ENCODE measurements around the gene LRRC8D.
"Not testable (repeated sequence)": the region's sequence is repeated elsewhere in the genome, so short reads cannot be mapped to it uniquely, and the experiment has no call there.

LRRC8D gene

DNA sequence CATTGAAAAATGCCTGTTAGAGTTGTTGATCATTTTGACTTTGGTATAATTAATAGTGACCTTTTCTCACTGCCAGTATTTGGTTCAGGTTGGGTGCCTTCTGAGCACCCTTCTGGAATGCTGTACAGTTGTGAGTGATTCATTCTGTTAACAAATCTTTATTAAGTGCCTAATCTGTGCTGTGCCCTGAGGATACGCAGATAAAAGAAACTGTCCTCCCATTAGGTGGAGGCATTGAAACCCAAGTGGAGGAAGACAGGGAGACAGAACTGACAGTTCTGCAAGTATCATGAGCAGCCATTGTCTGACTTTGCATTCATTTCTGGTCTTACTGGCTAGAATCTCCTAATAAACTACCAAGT lies 97.9 kb downstream of the LRRC8D start:
- DNase-seq, result no peak

DNA sequence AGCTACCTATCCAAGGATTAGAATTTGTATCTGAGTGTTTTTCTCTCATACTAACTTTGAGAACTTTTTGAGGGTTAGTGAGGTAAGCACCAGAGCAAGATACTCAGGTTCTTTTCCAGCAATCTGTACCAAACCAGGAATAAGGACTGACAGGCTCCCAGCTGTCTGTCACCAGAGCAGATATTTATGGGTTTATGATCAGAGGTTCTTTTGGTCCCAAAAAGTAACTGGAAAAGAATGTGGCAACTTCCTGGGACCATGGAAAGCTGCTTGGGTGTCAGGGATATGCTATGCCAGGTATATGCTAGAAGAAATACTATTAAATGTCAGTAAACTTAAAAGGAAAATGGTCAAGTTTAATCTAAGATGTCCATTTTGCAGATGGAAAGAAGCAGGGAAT lies 98.3 kb downstream of the LRRC8D start:
- DNase-seq, result no peak

- no peak for DNase-seq
Observed at GRCh38 chr1:89922911-89923310, 102.1 kb downstream of the LRRC8D start.

DNA sequence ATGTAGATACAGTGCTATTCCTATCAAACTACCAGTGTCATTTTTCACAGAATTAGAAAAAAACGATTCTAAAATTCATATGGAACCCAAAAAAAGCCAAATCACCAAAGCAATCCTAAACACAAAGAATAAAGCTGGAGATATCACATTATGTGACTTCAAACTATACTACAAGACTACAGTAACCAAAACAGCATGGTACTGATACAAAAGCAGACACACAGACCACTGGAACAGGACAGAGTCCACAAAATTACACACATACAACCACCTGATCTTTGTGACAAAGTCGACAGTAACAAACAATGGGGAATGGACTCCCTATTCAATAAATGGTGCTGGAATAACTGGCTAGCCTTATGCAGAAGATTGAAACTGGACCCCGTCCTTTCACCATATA lies 102.7 kb downstream of the LRRC8D start:
- DNase-seq, result no peak

DNA sequence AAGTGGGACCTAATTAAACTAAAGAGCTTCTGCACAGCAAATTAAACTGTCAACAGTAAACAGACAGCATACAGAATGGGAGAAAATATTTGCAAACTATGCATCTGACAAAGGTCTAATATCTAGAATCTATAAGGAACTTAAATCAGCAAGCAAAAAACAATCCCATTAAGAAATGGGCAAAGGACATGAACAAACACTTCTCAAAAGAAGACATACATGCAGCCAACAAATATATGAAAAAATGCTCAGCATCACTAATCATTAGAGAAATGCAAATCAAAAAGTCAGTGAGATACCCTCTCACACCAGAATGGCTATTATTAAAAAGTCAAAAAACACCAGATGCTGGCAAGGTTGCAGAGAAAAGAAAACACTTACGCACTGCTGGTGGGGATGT lies 103.2 kb downstream of the LRRC8D start:
- not testable (repeated sequence) for DNase-seq

- no peak for DNase-seq
Observed at GRCh38 chr1:89927049-89927448, 106.2 kb downstream of the LRRC8D start.

- DNase-seq, result no peak
Observed at GRCh38 chr1:89927478-89927877, 106.6 kb downstream of the LRRC8D start.

- no peak for DNase-seq
Observed at GRCh38 chr1:89928506-89928905, 107.7 kb downstream of the LRRC8D start.

GRCh38 chr1:89929467-89930063 lies 108.7 kb downstream of the LRRC8D start:
- DNase-seq, result no peak

GRCh38 chr1:89930579-89930978 lies 109.7 kb downstream of the LRRC8D start:
- no peak for DNase-seq

- DNase-seq, result no peak
Observed at GRCh38 chr1:89931964-89932363, 111.1 kb downstream of the LRRC8D start.

DNA sequence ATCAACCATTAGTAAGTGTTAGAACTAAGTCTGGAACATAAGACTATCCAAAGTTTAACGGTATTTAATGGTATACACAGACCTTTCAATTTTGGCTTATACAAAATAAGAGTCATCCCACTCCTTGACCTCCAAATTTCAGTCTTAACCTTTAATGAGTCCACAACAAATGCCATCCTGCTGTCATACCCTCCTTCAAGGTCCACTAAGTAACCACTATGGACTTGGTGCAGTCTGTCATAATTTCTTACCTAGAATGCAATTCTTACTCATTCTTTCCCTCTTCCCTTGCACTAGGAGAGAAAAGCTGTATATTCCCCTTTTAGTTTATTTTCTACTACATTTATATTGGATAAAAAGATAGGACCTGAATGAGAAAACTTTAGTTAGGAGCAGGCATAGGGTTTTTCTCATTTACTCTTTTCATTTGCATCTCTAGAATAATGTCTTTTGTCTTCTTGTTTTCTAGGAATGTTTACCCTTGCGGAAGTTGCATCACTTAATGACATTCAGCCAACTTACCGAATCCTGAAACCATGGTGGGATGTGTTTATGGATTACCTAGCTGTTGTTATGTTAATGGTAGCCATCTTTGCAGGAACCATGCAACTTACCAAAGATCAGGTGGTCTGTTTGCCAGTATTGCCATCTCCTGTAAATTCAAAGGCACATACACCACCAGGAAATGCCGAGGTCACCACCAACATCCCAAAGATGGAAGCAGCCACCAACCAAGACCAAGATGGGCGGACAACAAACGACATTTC lies 111.9 kb downstream of the LRRC8D start:
- DNase-seq, result no peak

GRCh38 chr1:89934461-89934860 lies 113.6 kb downstream of the LRRC8D start:
- DNase-seq, result no peak

- no peak for DNase-seq
Observed at GRCh38 chr1:89935235-89935634, 114.4 kb downstream of the LRRC8D start.

GRCh38 chr1:89936694-89937093 lies 115.9 kb downstream of the LRRC8D start:
- no peak for DNase-seq

GRCh38 chr1:89938171-89939055 lies 117.6 kb downstream of the LRRC8D start:
- no peak for DNase-seq

GRCh38 chr1:89939059-89939570 lies 118.3 kb downstream of the LRRC8D start:
- no peak for DNase-seq

- no peak for DNase-seq
Observed at GRCh38 chr1:89939693-89940438, 119.0 kb downstream of the LRRC8D start.

DNA sequence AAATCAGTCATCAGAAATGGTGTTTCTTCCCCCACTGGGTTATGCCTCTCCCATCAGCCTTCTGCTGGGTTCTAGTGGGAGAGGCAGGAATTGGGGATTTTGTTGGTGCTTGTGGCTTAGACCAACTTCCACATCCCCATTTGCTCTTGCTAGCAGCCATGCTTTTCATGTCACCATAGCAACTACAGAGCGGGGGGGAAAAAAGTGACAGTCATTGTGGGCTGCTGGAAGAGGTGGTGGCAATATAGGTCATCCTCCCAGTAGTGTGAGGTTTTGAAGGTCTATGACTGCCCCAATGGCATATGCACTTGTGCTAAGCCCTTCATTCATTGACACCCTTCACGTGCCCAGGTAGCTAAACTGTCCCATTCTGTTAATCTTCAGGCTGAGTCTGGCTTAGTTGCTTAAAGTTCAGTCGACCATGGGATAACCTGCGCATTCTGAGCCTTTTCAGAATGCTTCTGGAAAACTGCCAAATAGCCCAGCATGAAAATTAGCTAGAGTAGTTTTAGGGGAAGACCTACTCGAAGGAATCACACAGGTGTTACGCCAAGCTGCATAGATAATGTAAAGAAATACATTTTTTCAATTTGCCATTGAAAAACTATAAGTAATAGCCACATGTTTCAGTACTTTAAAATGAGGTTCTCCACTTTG lies 120.4 kb downstream of the LRRC8D start:
- no peak for DNase-seq

DNA sequence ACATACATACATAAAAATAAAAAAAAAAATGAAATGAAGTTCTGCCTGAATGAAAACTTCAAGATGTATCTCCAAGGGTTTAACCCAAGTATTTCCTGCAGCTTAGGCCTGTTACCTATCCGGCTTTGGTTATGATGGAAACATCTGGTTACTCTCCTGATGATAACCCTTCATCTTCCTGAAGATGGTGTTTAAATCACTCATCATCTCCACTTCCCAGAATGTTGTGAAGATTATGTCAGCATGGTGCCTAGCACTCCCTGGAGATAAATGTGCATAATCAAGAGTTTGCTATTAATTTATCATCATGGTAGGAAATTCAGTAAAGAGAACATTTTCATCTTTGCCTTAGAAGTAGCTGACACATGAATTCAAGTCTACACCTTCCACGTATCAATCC lies 121.2 kb downstream of the LRRC8D start:
- DNase-seq, result no peak

GRCh38 chr1:89942825-89943658 lies 122.2 kb downstream of the LRRC8D start:
- DNase-seq, result no peak
